ENCODE measurements around the gene DESI1.

- TF ChIP-seq GATA3 (IDR thresholded peaks at IDR 0.05; ENCODE audit: low read depth, low read length) (no peak), GATA2 (IDR thresholded peaks at IDR 0.05; ENCODE audit: low read depth, low read length) (no peak)
Observed at GRCh38 chr22:41638748-41639147, 17.9 kb upstream of the DESI1 start.

Data from SH-SY5Y (cell line).